HG03280 (cell line): ENCODE measurements around the gene TPGS1.

Experiments
- ATAC-seq: cut with Tn5 transposase; IDR thresholded peaks from one replicate; pipeline ENCODE4 v1.9.1; 2021; ENCODE audit warnings: mild to moderate bottlenecking, moderate library complexity; ENCODE audit not compliant: unreplicated experiment

TPGS1 gene

DNA sequence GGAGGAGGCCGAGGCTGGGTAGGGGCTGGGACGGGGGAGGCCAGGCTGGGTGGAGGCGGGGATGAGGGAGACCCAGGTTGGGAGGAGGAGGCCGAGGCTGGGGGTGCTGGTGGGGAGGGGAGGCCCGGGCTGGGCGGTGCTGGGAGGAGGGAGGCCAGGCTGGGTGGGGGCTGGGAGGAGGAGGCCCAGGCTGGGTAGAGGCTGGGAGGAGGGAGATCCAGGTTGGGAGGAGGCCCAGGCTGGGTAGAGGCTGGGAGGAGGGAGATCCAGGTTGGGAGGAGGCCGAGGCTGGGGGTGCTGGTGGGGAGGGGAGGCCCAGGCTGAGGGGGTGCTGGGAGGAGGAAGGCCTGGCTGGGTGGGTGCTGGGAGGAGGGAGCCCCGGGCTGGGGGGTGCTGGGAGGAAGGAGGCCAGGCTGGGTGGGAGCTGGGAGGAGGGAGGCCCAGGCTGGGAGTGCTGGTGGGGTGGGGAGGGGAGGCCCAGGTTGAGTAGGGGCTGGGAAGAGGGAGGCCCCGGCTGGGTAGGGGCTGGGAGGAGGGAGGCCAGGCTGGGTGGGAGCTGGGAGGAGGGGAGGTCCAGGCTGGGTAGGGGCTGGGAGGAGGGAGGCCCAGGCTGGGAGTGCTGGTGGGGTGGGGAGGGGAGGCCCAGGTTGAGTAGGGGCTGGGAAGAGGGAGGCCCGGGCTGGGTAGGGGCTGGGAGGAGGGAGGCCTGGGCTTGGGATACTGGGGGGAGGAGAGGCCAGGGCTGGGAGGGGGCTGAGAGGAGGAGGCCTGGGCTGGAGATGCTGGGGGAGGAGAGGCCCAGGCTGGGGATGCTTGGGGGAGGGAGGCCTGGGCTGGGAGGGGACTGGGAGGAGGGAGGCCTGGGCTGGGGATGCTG lies 10.7 kb downstream of the TPGS1 start:
- no peak for ATAC-seq

DNA sequence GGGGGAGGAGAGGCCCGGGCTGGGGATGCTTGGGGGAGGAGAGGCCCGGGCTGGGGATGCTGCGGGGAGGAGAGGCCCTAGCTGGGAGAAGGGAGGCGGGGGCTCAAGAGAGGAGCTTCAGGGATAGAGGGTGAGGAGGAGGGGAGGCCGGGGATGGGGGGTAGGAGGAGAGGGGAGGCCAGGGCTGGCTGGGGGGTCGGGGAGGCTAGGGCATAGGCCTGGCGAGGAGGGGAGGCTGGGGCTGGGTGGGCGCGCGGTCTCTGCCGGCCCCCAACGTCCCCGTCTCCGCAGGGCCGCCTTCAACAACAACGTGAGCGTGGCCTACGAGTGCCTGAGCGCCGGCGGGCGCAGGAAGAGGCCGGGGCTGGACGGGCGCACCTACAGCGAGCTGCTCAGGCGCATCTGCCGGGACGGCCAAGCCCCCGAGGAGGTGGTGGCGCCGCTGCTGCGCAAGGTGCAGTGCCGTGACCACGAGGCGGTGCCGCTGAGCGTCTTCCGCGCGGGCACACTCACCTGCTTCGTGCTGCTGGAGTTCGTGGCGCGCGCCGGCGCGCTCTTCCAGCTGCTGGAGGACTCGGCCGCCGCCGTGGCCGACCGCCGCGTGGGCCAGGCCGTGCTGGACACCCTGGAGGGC lies 11.4 kb downstream of the TPGS1 start:
- no peak for ATAC-seq

DNA sequence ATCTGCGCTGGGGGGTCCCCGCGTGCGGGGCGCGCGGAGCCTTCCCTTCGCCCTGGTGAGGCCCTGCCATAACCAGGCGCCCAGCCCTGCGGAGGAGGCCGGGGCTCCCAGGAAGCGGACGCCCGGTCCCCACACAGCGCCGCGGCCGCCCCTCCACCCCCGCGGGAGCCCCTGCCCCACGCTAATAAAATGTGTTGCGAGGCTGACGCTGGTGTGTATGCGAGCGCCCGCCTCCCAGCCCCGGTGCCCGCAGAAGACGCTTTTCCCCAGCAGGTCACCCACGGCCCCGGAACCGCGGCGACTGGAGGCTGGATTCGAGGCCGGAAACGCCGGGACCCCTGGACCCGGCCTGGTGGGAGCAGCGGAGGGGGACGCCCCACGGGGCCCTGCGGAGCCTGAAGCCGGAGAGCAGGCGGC lies 12.2 kb downstream of the TPGS1 start:
- ATAC-seq: no peak

DNA sequence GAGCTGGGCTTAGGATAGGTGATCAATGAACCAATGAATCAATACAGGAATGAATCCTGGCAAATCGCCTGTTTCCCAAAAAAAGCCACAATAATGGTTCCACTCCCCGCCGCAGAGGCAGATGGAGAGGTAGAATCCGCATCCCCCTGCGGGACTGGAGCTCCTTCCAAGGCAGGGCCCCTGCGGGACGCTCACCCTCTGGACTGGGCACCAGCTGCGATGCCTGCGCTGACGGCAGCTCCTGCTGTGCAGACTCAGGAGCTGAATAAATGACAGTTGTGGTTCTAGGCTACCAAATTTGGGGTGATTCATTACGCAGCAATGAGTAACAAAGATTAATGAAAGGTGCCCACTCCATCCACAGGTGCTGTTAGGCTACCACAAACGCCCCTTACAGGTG lies 15.4 kb downstream of the TPGS1 start:
- ATAC-seq: no peak

GRCh38 chr19:524062-524674 lies 16.9 kb downstream of the TPGS1 start:
- no peak for ATAC-seq

DNA sequence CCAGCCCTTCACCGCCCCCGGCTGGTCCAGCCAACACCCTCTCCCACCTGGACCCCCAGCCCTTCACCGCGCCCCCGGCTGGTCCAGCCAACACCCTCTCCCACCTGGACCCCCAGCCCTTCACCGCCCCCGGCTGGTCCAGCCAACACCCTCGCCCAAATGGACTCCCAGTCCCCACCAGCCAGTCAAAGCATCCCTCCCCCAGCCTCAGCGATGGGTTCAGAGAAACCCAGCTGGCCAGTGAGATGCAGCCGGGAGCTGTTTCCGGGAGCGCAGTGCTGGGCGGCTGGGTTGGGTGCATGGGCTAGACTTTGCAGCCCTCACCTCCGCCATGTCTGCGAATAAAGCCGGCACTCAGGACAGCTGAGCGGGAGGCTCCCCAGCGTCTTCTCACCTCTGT lies 17.7 kb downstream of the TPGS1 start:
- ATAC-seq: no peak

DNA sequence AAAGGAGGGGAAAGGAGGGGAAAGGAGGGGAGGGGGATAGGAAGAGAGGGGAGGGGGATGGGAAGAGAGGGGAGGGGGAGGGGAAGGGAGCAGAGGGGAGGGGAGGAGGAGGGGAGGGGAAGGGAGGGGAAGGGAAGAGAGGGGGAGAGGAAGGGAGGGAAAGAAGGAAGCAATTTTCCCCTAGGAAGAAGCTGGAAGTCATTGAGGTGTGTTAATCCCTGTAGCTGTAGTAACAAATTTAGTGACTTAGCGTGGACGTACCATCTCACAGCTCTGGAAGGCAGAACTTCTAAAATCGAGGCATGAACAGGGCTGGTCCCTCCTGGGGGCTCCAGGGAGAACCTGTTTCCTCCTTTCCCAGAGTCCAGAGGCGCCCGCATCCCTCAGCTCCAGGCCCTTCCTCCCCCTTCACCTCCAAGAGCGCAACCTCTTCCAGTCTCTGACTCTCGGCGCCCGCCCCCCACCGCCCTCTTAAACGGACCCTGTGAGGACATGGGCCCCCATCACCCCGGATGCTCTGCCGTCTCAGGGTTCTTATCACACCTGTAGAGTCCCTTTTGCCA lies 18.6 kb downstream of the TPGS1 start:
- no peak for ATAC-seq

GRCh38 chr19:530134-531008 lies 23.1 kb downstream of the TPGS1 start:
- ATAC-seq: no peak

GRCh38 chr19:531009-531752 lies 23.9 kb downstream of the TPGS1 start:
- peak; percentile 77 for ATAC-seq

GRCh38 chr19:531753-532560 lies 24.7 kb downstream of the TPGS1 start, which contains the start of gene CDC34:
Gene CDC34 (plus strand): TSS chr19:531760. CDS start chr19:531932, 172 bp downstream.
- ATAC-seq: peak; percentile 10

GRCh38 chr19:532561-533363 lies 25.5 kb downstream of the TPGS1 start:
- no peak for ATAC-seq

- ATAC-seq: no peak
Measured at GRCh38 chr19:533364-534058, 26.2 kb downstream of the TPGS1 start.

- ATAC-seq: no peak
Measured at GRCh38 chr19:534088-534487, 26.8 kb downstream of the TPGS1 start.

GRCh38 chr19:535017-535835 lies 27.9 kb downstream of the TPGS1 start:
- no peak for ATAC-seq

GRCh38 chr19:536031-536880 lies 29.0 kb downstream of the TPGS1 start:
- ATAC-seq: no peak

GRCh38 chr19:536881-537404 lies 29.6 kb downstream of the TPGS1 start:
- ATAC-seq: no peak
